Pulmonary artery endothelial cell (primary cell): ENCODE measurements around the gene TMEM140. TPM values are rescaled to one million over a fixed set of nuclear protein-coding genes. Genes with fewer than 3 reads are reported as not detected.
"Not testable (repeated sequence)": the region's sequence is repeated elsewhere in the genome, so short reads cannot be mapped to it uniquely, and the experiment has no call there.

ENCODE experiments used
- DNase-seq: peaks from one replicate; pipeline ENCODE4 v3.0.0-alpha.2; 2011; ENCODE audit warnings: low read depth, low spot score
- total RNA-seq: library from RNA; depleted of rRNA; stranded (reverse); fragments of >200 nt; gene quantifications from 2 replicates; pipeline ENCODE4 v1.2.3, GENCODE V29; 2014

Gene TMEM140
- 13.4 and 44.6 TPM in 2 replicates for total RNA-seq

GRCh38 chr7:135147899-135148721, at the start of gene TMEM140:
Gene TMEM140 (plus strand): TSS chr7:135148072. CDS start chr7:135164442, 16,370 bp downstream.
- peak; percentile 54 for DNase-seq

- peak; percentile 90 for DNase-seq
Measured at GRCh38 chr7:135098391-135098790, 49.5 kb upstream of the TMEM140 start.

GRCh38 chr7:135100856-135101255, 47.0 kb upstream of the TMEM140 start:
- DNase-seq: no peak

- DNase-seq: no peak
Measured at GRCh38 chr7:135102372-135102771, 45.5 kb upstream of the TMEM140 start.

- DNase-seq: no peak
Measured at GRCh38 chr7:135109562-135109961, 38.3 kb upstream of the TMEM140 start.

- no peak for DNase-seq
Measured at GRCh38 chr7:135109976-135110375, 37.9 kb upstream of the TMEM140 start.

GRCh38 chr7:135111379-135111778, 36.5 kb upstream of the TMEM140 start:
- no peak for DNase-seq

GRCh38 chr7:135114622-135115021, 33.2 kb upstream of the TMEM140 start:
- DNase-seq: no peak

GRCh38 chr7:135117096-135117495, 30.8 kb upstream of the TMEM140 start:
- no peak for DNase-seq

GRCh38 chr7:135121868-135122267, 26.0 kb upstream of the TMEM140 start:
- DNase-seq: no peak

- not testable (repeated sequence) for DNase-seq
Measured at GRCh38 chr7:135124631-135125030, 23.2 kb upstream of the TMEM140 start.

- no peak for DNase-seq
Measured at GRCh38 chr7:135128931-135129330, 18.9 kb upstream of the TMEM140 start.

- no peak for DNase-seq
Measured at GRCh38 chr7:135129579-135129978, 18.3 kb upstream of the TMEM140 start.

- DNase-seq: peak; percentile 86
Measured at GRCh38 chr7:135143885-135144668, 3.8 kb upstream of the TMEM140 start.

GRCh38 chr7:135147341-135147898, 452 bp upstream of the TMEM140 start:
- DNase-seq: no peak

GRCh38 chr7:135150072-135150782, 2.4 kb downstream of the TMEM140 start:
- DNase-seq: no peak

GRCh38 chr7:135151132-135151531, 3.3 kb downstream of the TMEM140 start:
- no peak for DNase-seq

- no peak for DNase-seq
Measured at GRCh38 chr7:135151533-135151932, 3.7 kb downstream of the TMEM140 start.

GRCh38 chr7:135152442-135152841, 4.6 kb downstream of the TMEM140 start:
- DNase-seq: no peak

GRCh38 chr7:135154734-135155133, 6.9 kb downstream of the TMEM140 start:
- no peak for DNase-seq

GRCh38 chr7:135156290-135156689, 8.4 kb downstream of the TMEM140 start:
- DNase-seq: no peak
